Aorta (tissue), 5 donors: ENCODE results near the gene PTGES3. TPM values are rescaled to one million over a fixed set of nuclear protein-coding genes. Genes with fewer than 3 reads are reported as not detected.
A peak's percentile ranks its signal among the peaks of the same experiment; 100 is the strongest.

ENCODE experiments used
- ATAC-seq: fragments of 200-7000 bp; cut with Tn5 transposase; one replicate; pipeline ENCODE4 v1.9.1; 2022; ENCODE audit warnings: moderate library complexity; ENCODE audit not compliant: low FRiP score
- DNase-seq, 2 donors: peaks; one replicate each; pipeline ENCODE4 v3.0.0-alpha.2; 2020
- H3K27ac ChIP-seq, 2 donors: one replicate each; pipeline ENCODE4 v1.5.1; 2013; ENCODE audit warnings: low read length in 2 of 2, mild to moderate bottlenecking in 2 of 2, moderate library complexity in 2 of 2, control low read depth in 1 of 2, inconsistent platforms in 1 of 2, low read depth in 1 of 2
- H3K27me3 ChIP-seq, 2 donors: one replicate each; pipeline ENCODE4 v1.6.1; 2013; ENCODE audit warnings: control low read depth in 1 of 2, low read length in 1 of 2, mild to moderate bottlenecking in 1 of 2, moderate library complexity in 1 of 2; ENCODE audit not compliant: insufficient read depth in 2 of 2, control insufficient read depth in 1 of 2
- H3K36me3 ChIP-seq, 2 donors: one replicate each; pipeline ENCODE4 v1.6.1; 2013; ENCODE audit warnings: control low read depth in 1 of 2, low read length in 1 of 2, mild to moderate bottlenecking in 1 of 2; ENCODE audit not compliant: insufficient read depth in 2 of 2, control insufficient read depth in 1 of 2
- H3K4me1 ChIP-seq, 2 donors: one replicate each; pipeline ENCODE4 v1.6.1; 2013; ENCODE audit warnings: low read length in 2 of 2, control low read depth in 1 of 2, mild to moderate bottlenecking in 1 of 2, moderate library complexity in 1 of 2; ENCODE audit not compliant: insufficient read depth in 2 of 2, control insufficient read depth in 1 of 2
- H3K4me3 ChIP-seq, 2 donors: one replicate each; pipeline ENCODE4 v1.5.1; 2013; ENCODE audit warnings: low read length in 2 of 2, control low read depth in 1 of 2, mild to moderate bottlenecking in 1 of 2
- H3K9me3 ChIP-seq: one replicate; pipeline ENCODE4 v1.6.1; 2013; ENCODE audit warnings: mild to moderate bottlenecking, low read length; ENCODE audit not compliant: control insufficient read depth
- WGBS, 2 donors: extraction: QIAGEN DNeasy Blood & Tissue Kit; methylation state at CpG; one replicate each; pipeline ENCODE4 v1.1.7; 2013; 5-methylcytosine and 5-hydroxymethylcytosine counted together
- intact Hi-C, 2 donors: fragments of 100-400 bp; cut with DNase I; formaldehyde crosslinking; loops; one replicate each; pipeline versions ENCODE4 v1.14.2 to v1.15.0; 2022
- polyA plus RNA-seq, 2 donors: library from polyadenylated mRNA; stranded (reverse); fragments of 200-250 nt; gene quantifications; one replicate each; pipeline ENCODE4 v1.2.3, GENCODE V29; 2013
- total RNA-seq, 2 donors: library from RNA; stranded (reverse); fragmentation: NEBNext Ultra II Directional; extraction: Animal tissue kit (Norgen Biotek cat#: 25700); gene quantifications; one replicate each; pipeline ENCODE4 v1.2.1, GENCODE V29; 2021
- donor health status: healthy with polysubstance abuse.
- donor health status: Bipolar disorder and iron deficiency.
- donor health status: DM: no; HTN: no; CAD: no.
- donor health status: DM: no; HTN: no; CAD: no.
- donor health status: DM: yes; HTN: yes; CAD: no.

Gene PTGES3
- total and polyA plus RNA-seq, 4 donors, result 142 to 221 (median 150) TPM

GRCh38 chr12:56631790-56632700, 56.0 kb downstream of the PTGES3 start:
- H3K27me3 ChIP-seq, result no peaks in the 10 kb centered on the region
- 7 to 10% methylated on average over 12 to 13 of the region's 13 CpGs for WGBS, 2 donors
- intact Hi-C loops, result loop anchor here in 1 of 2 donors (5.0 kb wide), 1 partner anchor 110 kb away; the partner anchor contains the start of gene RBMS2
- peak overlapping the region in 1 of 2 donors; percentile 25 for H3K27ac ChIP-seq
- peaks cover 0 to 4% of the 10 kb centered on the region in 2 donors for H3K4me1 ChIP-seq
- H3K36me3 ChIP-seq, result no peaks in the 10 kb centered on the region
- no peak overlapping the region for H3K4me3 ChIP-seq
- ATAC-seq, result no peak
- peak; percentile 76 to 92 for DNase-seq
- H3K9me3 ChIP-seq, result no peaks in the 10 kb centered on the region

GRCh38 chr12:56630180-56630632, 57.9 kb downstream of the PTGES3 start, which contains the start of gene BAZ2A:
Gene BAZ2A, minus strand, starts transcription at chr12:56630326. Its CDS starts 12,796 bp downstream, at chr12:56617530.
- peaks cover 0 to 4% of the 10 kb centered on the region in 2 donors for H3K4me1 ChIP-seq
- H3K9me3 ChIP-seq, result no peaks in the 10 kb centered on the region
- 0 to 1% methylated on average over 26 to 31 of the region's 31 CpGs for WGBS, 2 donors
- no peaks in the 10 kb centered on the region for H3K36me3 ChIP-seq
- intact Hi-C loops, result loop anchor here in 1 of 2 donors (5.0 kb wide), 1 partner anchor 108 kb away; the partner anchor contains the start of gene RBMS2
- DNase-seq, result peak; percentile 92 to 97
- peak; percentile 94 for ATAC-seq
- no peaks in the 10 kb centered on the region for H3K27me3 ChIP-seq
- peak within 1 kb of the TSS; percentile 84 to 97 for H3K4me3 ChIP-seq
- H3K27ac ChIP-seq, result peak within 1 kb of the TSS in 1 of 2 donors; percentile 38

- peak overlapping the region; percentile 84 to 97 for H3K4me3 ChIP-seq
- no peaks in the 10 kb centered on the region for H3K36me3 ChIP-seq
- H3K27me3 ChIP-seq, result no peaks in the 10 kb centered on the region
- intact Hi-C loops, result loop anchor here in 1 of 2 donors (5.0 kb wide), 1 partner anchor 107 kb away; the partner anchor contains the start of gene RBMS2
- 1% methylated on average over 46 of the region's 46 CpGs for WGBS, 2 donors
- no peaks in the 10 kb centered on the region for H3K9me3 ChIP-seq
- peak; percentile 53 for ATAC-seq
- DNase-seq, result peak in 1 of 2 donors; percentile 59
- peaks cover 0 to 4% of the 10 kb centered on the region in 2 donors for H3K4me1 ChIP-seq
- peak overlapping the region in 1 of 2 donors; percentile 38 for H3K27ac ChIP-seq
These were observed 58.5 kb downstream of the PTGES3 start for GRCh38 chr12:56629459-56630179.

GRCh38 chr12:56628671-56629458, 59.2 kb downstream of the PTGES3 start:
- peak; percentile 60 for ATAC-seq
- Histone ChIP-seq H3K36me3 (no peaks in the 10 kb centered on the region), H3K4me1 (peaks cover 0 to 4% of the 10 kb centered on the region in 2 donors), H3K9me3 (no peaks in the 10 kb centered on the region), H3K4me3 (peak overlapping the region; percentile 84 to 97), H3K27ac (peak overlapping the region; percentile 3 to 37), H3K27me3 (no peaks in the 10 kb centered on the region)
- 0 to 1% methylated on average over 18 of the region's 18 CpGs for WGBS, 2 donors
- intact Hi-C loops, result no loop called here
- DNase-seq, result peak; percentile 79 to 86

- H3K36me3 ChIP-seq, result no peaks in the 10 kb centered on the region
- H3K4me3 ChIP-seq, result no peak overlapping the region
- DNase-seq (no peak), ATAC-seq (no peak)
- no peak overlapping the region for H3K27ac ChIP-seq
- peaks cover 0 to 2% of the 10 kb centered on the region in 2 donors for H3K4me1 ChIP-seq
- H3K9me3 ChIP-seq, result no peaks in the 10 kb centered on the region
- no peaks in the 10 kb centered on the region for H3K27me3 ChIP-seq
- intact Hi-C loops, result no loop called here
These were observed 61.4 kb downstream of the PTGES3 start for GRCh38 chr12:56626701-56627100.

- no peaks in the 10 kb centered on the region for H3K36me3 ChIP-seq
- no peak overlapping the region for H3K27ac ChIP-seq
- intact Hi-C loops, result no loop called here
- DNase-seq (no peak), ATAC-seq (no peak)
- peaks cover 0 to 2% of the 10 kb centered on the region in 2 donors for H3K4me1 ChIP-seq
- no peaks in the 10 kb centered on the region for H3K9me3 ChIP-seq
- H3K4me3 ChIP-seq, result no peak overlapping the region
- 76 to 79% methylated on average over 1 of the region's 1 CpG for WGBS, 2 donors
- H3K27me3 ChIP-seq, result no peaks in the 10 kb centered on the region
These were observed 65.5 kb downstream of the PTGES3 start for GRCh38 chr12:56622535-56622934.

- Histone ChIP-seq H3K4me3 (no peak overlapping the region), H3K9me3 (no peaks in the 10 kb centered on the region), H3K27me3 (no peaks in the 10 kb centered on the region), H3K27ac (no peak overlapping the region), H3K36me3 (peaks cover 16 to 23% of the 10 kb centered on the region in 2 donors), H3K4me1 (no peaks in the 10 kb centered on the region)
- intact Hi-C loops, result no loop called here
- no peak for ATAC-seq
- DNase-seq, result no peak
These were observed 71.2 kb downstream of the PTGES3 start for GRCh38 chr12:56616925-56617324.

- intact Hi-C loops, result no loop called here
- Histone ChIP-seq H3K4me3 (no peak overlapping the region), H3K9me3 (no peaks in the 10 kb centered on the region), H3K27ac (no peak overlapping the region), H3K36me3 (peaks cover 22 to 27% of the 10 kb centered on the region in 2 donors), H3K4me1 (no peaks in the 10 kb centered on the region), H3K27me3 (no peaks in the 10 kb centered on the region)
- WGBS, 2 donors, result 72 to 81% methylated on average over 3 of the region's 3 CpGs
- DNase-seq, result no peak
- ATAC-seq, result no peak
These were observed 71.8 kb downstream of the PTGES3 start for GRCh38 chr12:56616244-56616643.
